Neural progenitor cell (in vitro differentiated cells): Measurements from ENCODE around the gene FFAR2.

Experiments used
- EZH2 ChIP-seq: fragments of 200-600 bp; sonication (generic); IDR thresholded peaks from 2 replicates; pipeline ENCODE4 v1.6.1; 2017; ENCODE audit warnings: antibody characterized with exemption, mild to moderate bottlenecking, moderate library complexity
- EZH2phosphoT487 ChIP-seq: fragments of 200-600 bp; sonication (generic); IDR thresholded peaks from 2 replicates; pipeline ENCODE4 v1.6.1; 2017; ENCODE audit warnings: antibody characterized with exemption
- TF ChIP-seq, protein P1 (sequence below): fragments of 200-600 bp; sonication (generic); IDR thresholded peaks from 2 replicates; pipeline ENCODE4 v1.5.1; 2017; ENCODE audit warnings: antibody characterized with exemption, mild to moderate bottlenecking

DNA sequence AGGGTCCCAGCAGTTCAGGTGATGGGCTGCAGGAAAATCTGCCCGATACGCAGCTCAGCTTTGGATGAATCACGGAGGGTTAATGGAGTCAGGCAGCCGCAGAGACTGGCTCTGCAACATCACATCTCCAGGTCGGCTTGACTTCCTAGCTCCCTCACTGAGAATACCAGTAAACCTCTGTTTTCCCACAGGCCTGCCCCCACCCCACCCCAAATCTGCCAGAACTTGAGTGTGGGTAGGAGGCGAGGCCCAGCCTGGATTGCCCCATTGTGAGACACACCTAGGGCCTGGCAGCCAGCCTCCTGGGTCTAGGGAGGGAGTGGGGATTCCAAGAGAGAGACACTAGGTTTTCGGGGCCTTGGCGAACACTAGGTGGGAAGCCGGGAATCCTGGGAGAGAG lies 45.9 kb downstream of the FFAR2 start:
- TF ChIP-seq, protein P1, sequence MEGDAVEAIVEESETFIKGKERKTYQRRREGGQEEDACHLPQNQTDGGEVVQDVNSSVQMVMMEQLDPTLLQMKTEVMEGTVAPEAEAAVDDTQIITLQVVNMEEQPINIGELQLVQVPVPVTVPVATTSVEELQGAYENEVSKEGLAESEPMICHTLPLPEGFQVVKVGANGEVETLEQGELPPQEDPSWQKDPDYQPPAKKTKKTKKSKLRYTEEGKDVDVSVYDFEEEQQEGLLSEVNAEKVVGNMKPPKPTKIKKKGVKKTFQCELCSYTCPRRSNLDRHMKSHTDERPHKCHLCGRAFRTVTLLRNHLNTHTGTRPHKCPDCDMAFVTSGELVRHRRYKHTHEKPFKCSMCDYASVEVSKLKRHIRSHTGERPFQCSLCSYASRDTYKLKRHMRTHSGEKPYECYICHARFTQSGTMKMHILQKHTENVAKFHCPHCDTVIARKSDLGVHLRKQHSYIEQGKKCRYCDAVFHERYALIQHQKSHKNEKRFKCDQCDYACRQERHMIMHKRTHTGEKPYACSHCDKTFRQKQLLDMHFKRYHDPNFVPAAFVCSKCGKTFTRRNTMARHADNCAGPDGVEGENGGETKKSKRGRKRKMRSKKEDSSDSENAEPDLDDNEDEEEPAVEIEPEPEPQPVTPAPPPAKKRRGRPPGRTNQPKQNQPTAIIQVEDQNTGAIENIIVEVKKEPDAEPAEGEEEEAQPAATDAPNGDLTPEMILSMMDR, result no peak
- TF ChIP-seq EZH2 (no peak), EZH2phosphoT487 (no peak)
